ENCODE results near the gene HLA-F.

HLA-F gene

GRCh38 chr6:29760328-29760727 is 37.1 kb downstream of the HLA-F start:
- DNase-seq (ENCODE audit: extremely low spot score): no peak
- ChIA-PET POLR2A (no interaction called here), CTCF (interaction anchor here (4.7 kb wide), 1 partner anchor 107 kb away, joined by 19 read pairs; no protein-coding TSS in a partner anchor)
- TF ChIP-seq CTCF (IDR thresholded peaks at IDR 0.05; ENCODE audit: control extremely low read depth, extremely low read depth, low read depth, missing control alignments): no peak

- no peak for TF ChIP-seq CTCF (IDR thresholded peaks at IDR 0.05; ENCODE audit: control extremely low read depth, extremely low read depth, low read depth, missing control alignments)
- no peak for DNase-seq (ENCODE audit: extremely low spot score)
- ChIA-PET CTCF (interaction anchor here (1.2 to 4.1 kb wide), 4 partner anchors 9 to 250 kb away, joined by 3 to 22 read pairs (median 3); no protein-coding TSS in a partner anchor), POLR2A (interaction anchor here (0.6 kb wide), 1 partner anchor 35 kb away, joined by 3 read pairs; no protein-coding TSS in a partner anchor)
Measured at GRCh38 chr6:29762051-29762450, 38.8 kb downstream of the HLA-F start.

GRCh38 chr6:29762781-29763214 is 39.6 kb downstream of the HLA-F start:
- no peak for DNase-seq (ENCODE audit: extremely low spot score)
- TF ChIP-seq CTCF (IDR thresholded peaks at IDR 0.05; ENCODE audit: control extremely low read depth, extremely low read depth, low read depth, missing control alignments): no peak
- POLR2A ChIA-PET: interaction anchor here (0.6 kb wide), 1 partner anchor 36 kb away, joined by 3 read pairs; no protein-coding TSS in a partner anchor
- CTCF ChIA-PET: interaction anchor here (4.1 kb wide), 1 partner anchor 10 kb away, joined by 22 read pairs; no protein-coding TSS in a partner anchor

- ChIA-PET CTCF (interaction anchor here (1.4 to 4.1 kb wide), 3 partner anchors 10 to 368 kb away, joined by 4 to 22 read pairs (median 10); no protein-coding TSS in a partner anchor), POLR2A (no interaction called here)
- TF ChIP-seq CTCF (IDR thresholded peaks at IDR 0.05; ENCODE audit: control extremely low read depth, extremely low read depth, low read depth, missing control alignments): no peak
- DNase-seq (ENCODE audit: extremely low spot score): peak; percentile 24
Measured at GRCh38 chr6:29763491-29764289, 40.5 kb downstream of the HLA-F start.

GRCh38 chr6:29764422-29765196 is 41.4 kb downstream of the HLA-F start:
- no peak for TF ChIP-seq CTCF (IDR thresholded peaks at IDR 0.05; ENCODE audit: control extremely low read depth, extremely low read depth, low read depth, missing control alignments)
- ChIA-PET POLR2A (no interaction called here), CTCF (interaction anchor here (1.4 to 4.1 kb wide), 3 partner anchors 11 to 367 kb away, joined by 4 to 22 read pairs (median 10); no protein-coding TSS in a partner anchor)
- no peak for DNase-seq (ENCODE audit: extremely low spot score)

- ChIA-PET CTCF (no interaction called here), POLR2A (no interaction called here)
- no peak for DNase-seq (ENCODE audit: extremely low spot score)
- no peak for TF ChIP-seq CTCF (IDR thresholded peaks at IDR 0.05; ENCODE audit: control extremely low read depth, extremely low read depth, low read depth, missing control alignments)
Measured at GRCh38 chr6:29769336-29769735, 46.1 kb downstream of the HLA-F start.

All from GM10248 (cell line).